GM21825 (cell line): ENCODE results near the gene STEAP4.

ENCODE experiments used
- ATAC-seq: cut with Tn5 transposase; IDR thresholded peaks from one replicate; pipeline ENCODE4 v1.9.1; 2021; ENCODE audit warnings: mild to moderate bottlenecking, moderate library complexity; ENCODE audit not compliant: unreplicated experiment

Gene STEAP4

GRCh38 chr7:88306590-88307048 is at the start of gene STEAP4:
Gene STEAP4, minus strand, starts transcription at chr7:88306894. Its CDS starts 22,625 bp downstream, at chr7:88284269.
- ATAC-seq, result no peak

- no peak for ATAC-seq
Observed at GRCh38 chr7:88355011-88355410, 48.3 kb upstream of the STEAP4 start.

GRCh38 chr7:88350118-88350517 is 43.4 kb upstream of the STEAP4 start:
- no peak for ATAC-seq

GRCh38 chr7:88347517-88347916 is 40.8 kb upstream of the STEAP4 start:
- ATAC-seq, result no peak

- ATAC-seq, result no peak
Observed at GRCh38 chr7:88347090-88347489, 40.4 kb upstream of the STEAP4 start.

GRCh38 chr7:88346357-88346756 is 39.7 kb upstream of the STEAP4 start:
- no peak for ATAC-seq

- ATAC-seq, result peak; percentile 82
Observed at GRCh38 chr7:88344956-88345832, 38.5 kb upstream of the STEAP4 start.

- no peak for ATAC-seq
Observed at GRCh38 chr7:88344271-88344670, 37.6 kb upstream of the STEAP4 start.

- ATAC-seq, result no peak
Observed at GRCh38 chr7:88339195-88339922, 32.7 kb upstream of the STEAP4 start.

- ATAC-seq, result no peak
Observed at GRCh38 chr7:88338503-88338902, 31.8 kb upstream of the STEAP4 start.

- ATAC-seq, result no peak
Observed at GRCh38 chr7:88337572-88337971, 30.9 kb upstream of the STEAP4 start.

- ATAC-seq, result no peak
Observed at GRCh38 chr7:88331322-88331721, 24.6 kb upstream of the STEAP4 start.

GRCh38 chr7:88329532-88330463 is 23.1 kb upstream of the STEAP4 start:
- ATAC-seq, result no peak

- no peak for ATAC-seq
Observed at GRCh38 chr7:88328787-88329186, 22.1 kb upstream of the STEAP4 start.

- no peak for ATAC-seq
Observed at GRCh38 chr7:88324699-88325098, 18.0 kb upstream of the STEAP4 start.

- ATAC-seq, result no peak
Observed at GRCh38 chr7:88322151-88322550, 15.5 kb upstream of the STEAP4 start.

- no peak for ATAC-seq
Observed at GRCh38 chr7:88321694-88322093, 15.0 kb upstream of the STEAP4 start.

- no peak for ATAC-seq
Observed at GRCh38 chr7:88318196-88318595, 11.5 kb upstream of the STEAP4 start.

- ATAC-seq, result no peak
Observed at GRCh38 chr7:88317422-88317821, 10.7 kb upstream of the STEAP4 start.

- ATAC-seq, result no peak
Observed at GRCh38 chr7:88316456-88316855, 9.8 kb upstream of the STEAP4 start.

GRCh38 chr7:88315522-88315921 is 8.8 kb upstream of the STEAP4 start:
- no peak for ATAC-seq
